ENCODE data around the gene UBAC1.

UBAC1 gene

GRCh38 chr9:135961277-135961715 lies at the start of gene UBAC1:
TSS of gene UBAC1 (minus strand) at chr9:135961373. CDS start at chr9:135961162, 211 bp downstream.
- Histone ChIP-seq H2AFZ (ENCODE audit: low read length) (peak within 1 kb of the TSS; percentile 95), H3K27me3 (ENCODE audit: insufficient read depth, low read length, poor library complexity, severe bottlenecking) (no peaks in the 10 kb centered on the region), H3F3A (ENCODE audit: low read depth) (no peaks in the 10 kb centered on the region), H3K9ac (ENCODE audit: low read depth, low read length, poor library complexity, severe bottlenecking) (peak within 1 kb of the TSS; percentile 93), H3K9me2 (replicated peaks; ENCODE audit: low read depth, low read length) (no peaks in the 10 kb centered on the region), H3K4me1 (ENCODE audit: insufficient read depth, low read length, poor library complexity, severe bottlenecking) (peaks cover 32% of the 10 kb centered on the region), H3K36me3 (ENCODE audit: insufficient read depth, low read length) (no peaks in the 10 kb centered on the region), H3K9me3 (ENCODE audit: insufficient read depth, low read depth, low read length) (no peaks in the 10 kb centered on the region), H4K20me1 (ENCODE audit: insufficient read depth, low read length, poor library complexity, severe bottlenecking) (peaks cover 18% of the 10 kb centered on the region), H3K4me3 (ENCODE audit: low read length, poor library complexity, severe bottlenecking) (peak within 1 kb of the TSS; percentile 98), H3K4me2 (ENCODE audit: low read depth, low read length, poor library complexity, severe bottlenecking) (peak within 1 kb of the TSS; percentile 98), H3K79me2 (ENCODE audit: insufficient read depth, low read length) (peaks cover 47% of the 10 kb centered on the region)
- no peak for TF ChIP-seq EZH2phosphoT487 (IDR thresholded peaks at IDR 0.05; ENCODE audit: borderline replicate concordance)
- TF ChIP-seq CTCF (conservative IDR thresholded peaks at IDR 0.05; ENCODE audit: low read length): no peak; the same call in 1 of the 2 replicates

GRCh38 chr9:136010615-136011361 lies 49.6 kb upstream of the UBAC1 start:
- no peak overlapping the region for H3K9ac ChIP-seq (ENCODE audit: low read depth, low read length, poor library complexity, severe bottlenecking)
- no peaks in the 10 kb centered on the region for H4K20me1 ChIP-seq (ENCODE audit: insufficient read depth, low read length, poor library complexity, severe bottlenecking)
- H2AFZ ChIP-seq (ENCODE audit: low read length): no peak overlapping the region
- TF ChIP-seq EZH2phosphoT487 (IDR thresholded peaks at IDR 0.05; ENCODE audit: borderline replicate concordance): no peak
- no peak for TF ChIP-seq CTCF (conservative IDR thresholded peaks at IDR 0.05; ENCODE audit: low read length)
- no peak overlapping the region for H3K4me2 ChIP-seq (ENCODE audit: low read depth, low read length, poor library complexity, severe bottlenecking)
- no peaks in the 10 kb centered on the region for H3K9me2 ChIP-seq (replicated peaks; ENCODE audit: low read depth, low read length)
- H3K4me1 ChIP-seq (ENCODE audit: insufficient read depth, low read length, poor library complexity, severe bottlenecking): no peaks in the 10 kb centered on the region
- H3K36me3 ChIP-seq (ENCODE audit: insufficient read depth, low read length): no peaks in the 10 kb centered on the region
- no peak overlapping the region for H3K4me3 ChIP-seq (ENCODE audit: low read length, poor library complexity, severe bottlenecking)
- H3K9me3 ChIP-seq (ENCODE audit: insufficient read depth, low read depth, low read length): no peaks in the 10 kb centered on the region
- H3K79me2 ChIP-seq (ENCODE audit: insufficient read depth, low read length): no peaks in the 10 kb centered on the region
- H3K27me3 ChIP-seq (ENCODE audit: insufficient read depth, low read length, poor library complexity, severe bottlenecking): no peaks in the 10 kb centered on the region
- no peaks in the 10 kb centered on the region for H3F3A ChIP-seq (ENCODE audit: low read depth)

GRCh38 chr9:136010176-136010575 lies 49.0 kb upstream of the UBAC1 start:
- Histone ChIP-seq H2AFZ (ENCODE audit: low read length) (no peak overlapping the region), H3K4me1 (ENCODE audit: insufficient read depth, low read length, poor library complexity, severe bottlenecking) (no peaks in the 10 kb centered on the region), H3F3A (ENCODE audit: low read depth) (no peaks in the 10 kb centered on the region), H3K9ac (ENCODE audit: low read depth, low read length, poor library complexity, severe bottlenecking) (no peak overlapping the region), H3K9me2 (replicated peaks; ENCODE audit: low read depth, low read length) (no peaks in the 10 kb centered on the region), H3K4me2 (ENCODE audit: low read depth, low read length, poor library complexity, severe bottlenecking) (no peak overlapping the region), H3K9me3 (ENCODE audit: insufficient read depth, low read depth, low read length) (no peaks in the 10 kb centered on the region), H3K4me3 (ENCODE audit: low read length, poor library complexity, severe bottlenecking) (no peak overlapping the region), H3K79me2 (ENCODE audit: insufficient read depth, low read length) (no peaks in the 10 kb centered on the region), H3K27me3 (ENCODE audit: insufficient read depth, low read length, poor library complexity, severe bottlenecking) (no peaks in the 10 kb centered on the region), H3K36me3 (ENCODE audit: insufficient read depth, low read length) (no peaks in the 10 kb centered on the region), H4K20me1 (ENCODE audit: insufficient read depth, low read length, poor library complexity, severe bottlenecking) (no peaks in the 10 kb centered on the region)
- no peak for TF ChIP-seq CTCF (conservative IDR thresholded peaks at IDR 0.05; ENCODE audit: low read length)
- TF ChIP-seq EZH2phosphoT487 (IDR thresholded peaks at IDR 0.05; ENCODE audit: borderline replicate concordance): no peak

Data from Loucy (cell line).